Measurements from ENCODE around the gene BSCL2. TPM values are rescaled to one million over a fixed set of nuclear protein-coding genes. Genes with fewer than 3 reads are reported as not detected.

BSCL2 gene
- total RNA-seq, 1 experiment from 2014 or later: 77.4 TPM

DNA sequence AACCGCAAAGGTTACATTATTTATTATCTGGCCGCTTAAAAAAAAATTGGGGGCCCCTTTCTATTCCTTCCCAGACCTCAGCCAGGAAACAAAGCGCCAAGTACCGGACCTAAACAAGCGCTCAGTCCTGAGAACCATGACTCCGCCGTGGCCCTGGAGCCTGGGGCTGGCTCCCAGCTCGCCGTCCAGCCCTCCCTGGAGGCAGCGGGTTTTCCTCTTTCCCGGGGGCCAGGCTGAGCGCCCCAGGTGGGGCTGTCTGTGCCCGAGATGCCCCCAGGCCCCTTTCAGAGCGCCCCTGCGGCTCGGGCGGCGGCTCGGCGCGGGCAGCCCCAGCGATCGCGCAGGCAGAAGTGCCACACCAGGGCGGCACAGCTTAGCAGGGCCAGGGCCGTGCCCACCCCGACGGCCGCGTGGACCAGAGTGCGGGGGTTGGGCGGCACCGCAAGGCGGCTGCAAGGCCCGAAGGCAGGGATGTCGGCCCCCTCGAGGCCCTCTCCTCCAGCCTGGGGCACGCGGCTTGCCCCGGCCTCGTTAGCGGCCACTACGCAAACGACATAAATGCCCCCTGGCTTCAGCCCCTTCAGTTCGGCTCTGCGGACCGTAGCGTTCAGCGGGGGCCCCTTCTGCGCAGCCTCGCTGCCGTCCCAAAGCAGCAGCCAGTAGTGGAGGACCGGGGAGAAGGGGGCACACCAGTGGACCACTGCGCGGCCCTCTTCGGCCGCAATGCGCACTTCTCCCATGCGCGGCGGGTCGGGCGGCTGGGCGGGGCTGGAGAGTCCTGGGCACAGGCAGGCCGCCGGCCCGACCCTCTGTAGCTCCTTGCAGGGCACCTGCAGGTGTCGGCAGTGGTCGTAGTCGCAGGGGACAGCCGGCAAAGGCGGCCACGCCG lies 19.5 kb downstream of the BSCL2 start:
- Histone ChIP-seq H4K20me1 (ENCODE audit: control insufficient read depth, insufficient read depth, insufficient read length) (no peaks in the 10 kb centered on the region), H3K4me2 (ENCODE audit: insufficient read depth, insufficient read length, low read length) (no peak overlapping the region), H2BK20ac (ENCODE audit: low read depth, low read length, poor library complexity, severe bottlenecking) (no peak overlapping the region), H3K4ac (ENCODE audit: low read depth, low read length) (no peak overlapping the region), H3K23me2 (ENCODE audit: insufficient read length, low read depth, low read length, poor library complexity, severe bottlenecking) (no peaks in the 10 kb centered on the region), H3K27me3 (ENCODE audit: insufficient read depth, low read length) (no peaks in the 10 kb centered on the region), H4K91ac (ENCODE audit: insufficient read length, low read depth, low read length) (no peak overlapping the region), H2AFZ (ENCODE audit: low read length) (no peak overlapping the region), H3K56ac (ENCODE audit: insufficient read length, low read depth, low read length) (no peak overlapping the region), H3K9ac (ENCODE audit: extremely low read depth, insufficient read length, low read length) (no peak overlapping the region), H3T11ph (ENCODE audit: low read length) (no peak overlapping the region), H4K5ac (ENCODE audit: insufficient read length, low read depth, low read length) (no peak overlapping the region), H4K8ac (replicated peaks; ENCODE audit: insufficient read length, low read depth, low read length) (no peak overlapping the region), H3K9me3 (ENCODE audit: control insufficient read depth, low read depth, low read length) (no peaks in the 10 kb centered on the region), H3K23ac (ENCODE audit: insufficient read length, low read depth, low read length) (no peak overlapping the region), H2BK120ac (ENCODE audit: low read depth, low read length, poor library complexity, severe bottlenecking) (no peak overlapping the region), H2BK12ac (ENCODE audit: insufficient read length, low read depth, low read length) (no peak overlapping the region), H3K4me1 (ENCODE audit: insufficient read depth, low read length) (no peaks in the 10 kb centered on the region), H3K79me2 (ENCODE audit: insufficient read depth, low read length) (no peaks in the 10 kb centered on the region), H2AK5ac (ENCODE audit: insufficient read length, low read length) (no peak overlapping the region), H2BK15ac (ENCODE audit: low read depth, low read length) (no peak overlapping the region), H3K18ac (ENCODE audit: insufficient read length, low read depth, low read length) (no peak overlapping the region), H2BK5ac (ENCODE audit: insufficient read length, low read length) (no peak overlapping the region), H3K27ac (ENCODE audit: insufficient read length, low read depth, low read length) (no peak overlapping the region), H3K79me1 (ENCODE audit: insufficient read depth, low read depth, low read length, poor library complexity, severe bottlenecking) (no peaks in the 10 kb centered on the region), H3K14ac (ENCODE audit: insufficient read depth, low read length) (no peak overlapping the region)
- TF ChIP-seq, protein P1, sequence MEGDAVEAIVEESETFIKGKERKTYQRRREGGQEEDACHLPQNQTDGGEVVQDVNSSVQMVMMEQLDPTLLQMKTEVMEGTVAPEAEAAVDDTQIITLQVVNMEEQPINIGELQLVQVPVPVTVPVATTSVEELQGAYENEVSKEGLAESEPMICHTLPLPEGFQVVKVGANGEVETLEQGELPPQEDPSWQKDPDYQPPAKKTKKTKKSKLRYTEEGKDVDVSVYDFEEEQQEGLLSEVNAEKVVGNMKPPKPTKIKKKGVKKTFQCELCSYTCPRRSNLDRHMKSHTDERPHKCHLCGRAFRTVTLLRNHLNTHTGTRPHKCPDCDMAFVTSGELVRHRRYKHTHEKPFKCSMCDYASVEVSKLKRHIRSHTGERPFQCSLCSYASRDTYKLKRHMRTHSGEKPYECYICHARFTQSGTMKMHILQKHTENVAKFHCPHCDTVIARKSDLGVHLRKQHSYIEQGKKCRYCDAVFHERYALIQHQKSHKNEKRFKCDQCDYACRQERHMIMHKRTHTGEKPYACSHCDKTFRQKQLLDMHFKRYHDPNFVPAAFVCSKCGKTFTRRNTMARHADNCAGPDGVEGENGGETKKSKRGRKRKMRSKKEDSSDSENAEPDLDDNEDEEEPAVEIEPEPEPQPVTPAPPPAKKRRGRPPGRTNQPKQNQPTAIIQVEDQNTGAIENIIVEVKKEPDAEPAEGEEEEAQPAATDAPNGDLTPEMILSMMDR (conservative IDR thresholded peaks at IDR 0.05): no peak
- H3K9me3 Mint-ChIP-seq: no peaks in the 10 kb centered on the region; a peak in 1 of 5 replicates
- WGBS (ENCODE audit: extremely low coverage, insufficient read length, low lambda C conversion rate): 100% methylated on average over 1 of the region's 74 CpGs
- peak; percentile 65 for DNase-seq
- H3K27me3 Mint-ChIP-seq (ENCODE audit: low read depth): no peaks in the 10 kb centered on the region
- H3K27ac Mint-ChIP-seq: no peak overlapping the region
- peaks cover 7 to 25% (median 24%) of the 10 kb centered on the region in 3 experiments; a peak in 5 of 7 replicates for H3K36me3 Mint-ChIP-seq (ENCODE audit: insufficient read depth in 1 of 3, low read depth in 3 of 3)
- peaks cover 0 to 10% of the 10 kb centered on the region in 2 experiments; a peak in 3 of 4 replicates for H3K4me1 Mint-ChIP-seq
- H3K4me3 Mint-ChIP-seq: no peak overlapping the region
